Left ventricle myocardium superior (tissue), 1 donor: Measurements from ENCODE around the gene HAPLN3. TPM values are rescaled to one million over a fixed set of nuclear protein-coding genes. Genes with fewer than 3 reads are reported as not detected.
"Not testable (repeated sequence)": the region's sequence is repeated elsewhere in the genome, so short reads cannot be mapped to it uniquely, and the experiment has no call there.

Experiments
- ATAC-seq: fragments of 200-7000 bp; cut with Tn5 transposase; one replicate; pipeline ENCODE4 v1.9.1; 2020; ENCODE audit warnings: mild to moderate bottlenecking, moderate library complexity
- DNase-seq: peaks from one replicate; pipeline ENCODE4 v3.0.0-alpha.2; 2020
- intact Hi-C: fragments of 100-400 bp; cut with micrococcal nuclease; formaldehyde crosslinking; loops from one replicate; pipeline ENCODE4 v1.11.0; 2022
- long read RNA-seq: library from polyadenylated mRNA; unstranded; transcript quantifications from one replicate; pipeline ENCODE4 v2.0.0, GENCODE V29; 2021
- total RNA-seq: library from RNA; stranded (reverse); fragmentation: NEBNext Ultra II Directional; extraction: Animal tissue kit (Norgen Biotek cat#: 25700); gene quantifications from one replicate; pipeline ENCODE4 v1.2.1, GENCODE V29; 2021
- donor health status: DM: no; HTN: yes; CAD: no; lungs with severe emphysema.

The HAPLN3 gene
- 2.0 TPM for total RNA-seq
- long read RNA-seq, partial matches to known transcripts, result 1 of 3 reads
- long read RNA-seq, other reads (novel, unspliced or antisense), result 1 of 3 reads

- DNase-seq (peak; percentile 45), ATAC-seq (peak; percentile 11)
- intact Hi-C loops, result loop anchor here (10.0 kb wide), 1 partner anchor 280 kb away; no protein-coding TSS in a partner anchor
These were observed at the start of gene HAPLN3 for GRCh38 chr15:88894819-88895767. Gene HAPLN3, minus strand, starts transcription at chr15:88895544. Its CDS starts 8,246 bp downstream, at chr15:88887298.

- no peak for ATAC-seq
These were observed 44.8 kb upstream of the HAPLN3 start for GRCh38 chr15:88940110-88940675.

DNA sequence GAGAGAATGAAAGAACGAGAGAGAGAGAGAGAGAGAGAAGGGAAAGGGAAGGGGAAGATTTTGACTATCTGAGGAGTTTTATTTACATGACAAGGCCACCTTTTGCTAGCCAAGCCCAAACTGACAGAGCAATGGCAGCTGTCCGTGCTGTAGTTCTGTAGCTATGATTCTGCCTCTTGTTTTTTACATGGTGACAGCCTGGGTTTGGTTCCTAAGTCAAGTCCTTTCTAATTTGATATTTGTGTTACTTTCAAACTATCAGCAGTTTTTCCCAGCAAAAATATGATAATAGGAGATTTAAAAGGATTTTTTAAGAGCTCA is 44.1 kb upstream of the HAPLN3 start:
- no peak for ATAC-seq
- DNase-seq, result no peak
- intact Hi-C loops, result no loop called here

More at GRCh38 chr15:88940110-88940675, 44.8 kb upstream of the HAPLN3 start:
- no peak for DNase-seq
- intact Hi-C loops, result no loop called here

DNA sequence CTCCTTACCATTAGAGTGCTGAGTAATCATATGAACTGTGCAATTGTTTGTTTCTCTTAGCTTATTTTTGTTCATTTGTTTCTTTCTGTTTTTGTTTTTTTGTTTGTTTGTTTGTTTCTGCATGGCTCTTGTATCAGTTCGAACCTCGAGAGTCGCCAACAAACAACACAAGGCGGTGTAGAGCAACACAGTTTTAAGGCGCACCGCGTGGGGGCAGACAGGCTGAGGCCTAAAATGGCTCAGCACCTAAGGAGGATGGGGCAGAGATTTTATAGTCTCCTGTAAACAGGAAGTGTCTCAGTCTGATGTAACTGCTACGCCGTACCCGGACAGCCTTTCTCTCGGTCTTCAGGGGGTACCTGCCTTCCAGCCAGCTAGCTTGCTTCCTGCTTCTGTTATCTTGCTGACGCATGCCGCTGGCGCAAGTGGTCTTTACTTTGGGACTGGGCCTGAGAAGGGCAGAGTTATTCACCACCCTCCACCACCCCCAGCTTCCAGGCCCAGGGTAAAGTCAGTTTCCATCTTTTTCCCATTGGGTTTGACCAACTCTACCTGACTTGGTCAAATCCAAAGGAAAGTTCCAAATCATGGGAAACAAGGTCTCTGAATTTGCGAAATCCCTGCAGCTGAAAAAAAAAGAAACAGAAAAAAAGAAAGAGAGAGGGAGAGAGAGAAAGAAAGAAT is 43.6 kb upstream of the HAPLN3 start:
- no peak for DNase-seq
- intact Hi-C loops, result no loop called here
- no peak for ATAC-seq

DNA sequence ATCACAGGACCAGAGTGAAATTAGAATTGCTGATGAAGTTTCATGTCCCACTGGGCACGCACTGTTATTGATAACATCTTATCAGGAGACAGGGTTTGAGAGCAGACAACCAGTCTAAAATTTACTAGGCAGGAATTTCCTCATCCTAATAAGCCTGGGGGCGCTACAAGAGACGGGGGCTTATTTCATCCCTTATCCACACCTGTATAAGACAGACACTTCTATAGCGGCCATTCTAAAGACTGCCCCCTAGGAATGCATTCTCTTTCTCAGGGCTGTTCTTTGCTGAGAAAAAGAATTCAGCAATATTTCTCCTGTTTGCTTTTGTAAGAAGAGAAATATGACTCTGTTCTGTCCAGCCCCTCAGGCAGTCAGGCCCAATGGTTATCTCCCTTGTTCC is 39.1 kb upstream of the HAPLN3 start:
- DNase-seq, ATAC-seq, intact Hi-C loops: not testable (repeated sequence)

GRCh38 chr15:88932875-88933330 is 37.6 kb upstream of the HAPLN3 start:
- ATAC-seq (peak; percentile 84), DNase-seq (peak; percentile 43)
- intact Hi-C loops, result no loop called here

DNA sequence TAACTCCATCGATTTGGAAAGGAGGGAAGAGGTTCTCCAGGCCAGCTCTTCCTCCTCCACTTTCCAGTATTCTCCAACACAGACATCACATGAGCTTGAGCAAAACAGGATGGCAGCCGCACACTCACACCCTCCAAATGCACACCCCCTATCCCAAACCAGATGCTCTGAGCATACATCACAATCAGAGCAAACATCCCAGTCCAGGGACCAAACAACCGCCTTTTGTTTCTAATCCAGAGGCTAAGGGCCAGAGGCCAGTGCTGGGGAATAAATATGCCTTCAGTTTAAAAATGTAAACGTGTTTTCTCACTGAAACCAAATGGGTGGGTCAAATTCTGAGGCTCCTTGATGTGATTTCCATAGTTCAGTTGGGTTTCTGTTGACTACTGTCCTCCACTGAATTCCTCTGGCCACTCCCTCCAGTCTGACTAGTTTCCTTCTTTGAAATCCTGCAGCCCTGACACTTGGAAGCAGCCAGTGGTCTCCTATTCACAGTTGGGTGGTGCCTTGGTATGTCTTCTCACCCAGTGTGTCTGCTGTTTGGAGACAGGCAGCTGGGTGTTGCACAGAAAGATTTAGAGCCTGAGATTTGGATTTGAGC is 37.0 kb upstream of the HAPLN3 start:
- intact Hi-C loops, result no loop called here
- peak; percentile 42 for DNase-seq
- peak; percentile 94 for ATAC-seq

GRCh38 chr15:88930579-88930978 is 35.2 kb upstream of the HAPLN3 start:
- ATAC-seq (no peak), DNase-seq (no peak)
- intact Hi-C loops, result no loop called here

DNA sequence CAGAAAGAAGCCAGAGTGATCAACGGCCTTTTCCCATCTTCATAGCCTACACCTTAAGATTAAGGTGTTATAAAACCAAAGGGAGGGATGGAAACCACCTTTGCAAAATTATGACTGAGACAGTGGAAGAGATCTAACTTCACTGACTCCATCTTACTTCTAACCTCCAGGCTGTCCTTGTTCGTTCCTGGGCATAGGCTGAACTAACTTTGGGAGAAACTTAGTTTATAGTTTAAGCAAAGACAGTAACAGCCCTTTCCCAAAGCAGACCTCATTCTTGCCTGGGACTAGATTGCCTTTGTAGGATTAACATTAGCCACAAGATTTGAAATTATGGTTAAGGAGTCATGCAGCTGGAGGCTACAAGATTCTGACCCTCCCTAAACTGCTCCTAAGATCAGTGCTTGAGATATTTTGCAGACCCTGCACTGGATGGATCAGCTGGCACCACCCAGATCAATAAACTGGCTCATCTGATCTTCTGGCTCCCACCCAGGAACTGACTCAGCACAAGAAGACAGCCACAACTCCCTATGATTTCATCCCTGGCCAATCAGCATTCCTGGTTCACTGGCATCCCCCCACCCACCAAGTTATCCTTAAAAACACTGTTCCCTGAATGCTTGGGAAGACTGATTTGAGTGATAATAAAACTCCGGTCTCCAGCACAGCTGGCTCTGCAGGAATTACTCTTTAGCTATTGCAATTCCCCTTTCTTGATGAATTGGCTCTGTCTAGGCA is 34.2 kb upstream of the HAPLN3 start:
- DNase-seq, intact Hi-C loops, ATAC-seq: not testable (repeated sequence)

DNA sequence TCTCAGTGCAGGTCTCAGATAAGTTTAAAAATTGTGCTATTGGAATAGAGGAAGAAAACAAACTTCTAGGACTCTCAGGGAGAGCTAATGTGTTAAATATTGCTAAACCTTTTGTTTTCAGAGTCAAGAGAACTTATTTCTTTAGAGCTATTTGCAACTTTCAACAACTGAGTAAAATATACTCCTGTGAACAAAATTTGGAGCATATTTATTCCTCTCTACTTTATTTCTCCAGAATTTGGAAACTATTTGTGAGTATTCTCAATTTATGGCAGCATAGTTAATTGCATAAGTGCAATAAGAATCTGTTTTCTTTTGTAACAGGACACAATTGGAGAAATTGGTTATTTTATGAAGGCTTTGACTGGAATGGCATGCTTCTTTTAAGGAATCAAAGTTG is 32.8 kb upstream of the HAPLN3 start:
- intact Hi-C loops, DNase-seq: not testable (repeated sequence)

DNA sequence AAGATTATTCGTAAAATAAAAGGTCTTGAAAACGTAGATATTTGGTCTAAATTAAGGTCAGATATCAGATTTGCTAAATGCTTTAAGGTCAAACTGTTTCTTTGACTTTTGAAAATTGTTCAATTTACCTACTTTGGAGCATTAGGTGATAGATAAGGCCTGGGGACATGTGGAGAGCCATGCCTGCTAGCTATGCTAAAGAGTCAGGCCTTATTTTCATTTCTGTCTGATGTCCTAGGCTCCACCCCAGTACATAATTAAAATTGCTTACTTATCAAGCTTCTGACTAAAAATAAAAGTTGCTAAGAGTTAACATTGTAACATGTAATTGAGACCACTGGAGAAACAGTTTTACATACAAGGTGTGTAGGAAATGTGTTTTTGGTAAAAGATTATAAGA is 30.3 kb upstream of the HAPLN3 start:
- peak; percentile 47 for ATAC-seq
- DNase-seq, intact Hi-C loops: not testable (repeated sequence)

More for the DNA sequence above, 32.8 kb upstream of the HAPLN3 start:
- not testable (repeated sequence) for ATAC-seq

DNA sequence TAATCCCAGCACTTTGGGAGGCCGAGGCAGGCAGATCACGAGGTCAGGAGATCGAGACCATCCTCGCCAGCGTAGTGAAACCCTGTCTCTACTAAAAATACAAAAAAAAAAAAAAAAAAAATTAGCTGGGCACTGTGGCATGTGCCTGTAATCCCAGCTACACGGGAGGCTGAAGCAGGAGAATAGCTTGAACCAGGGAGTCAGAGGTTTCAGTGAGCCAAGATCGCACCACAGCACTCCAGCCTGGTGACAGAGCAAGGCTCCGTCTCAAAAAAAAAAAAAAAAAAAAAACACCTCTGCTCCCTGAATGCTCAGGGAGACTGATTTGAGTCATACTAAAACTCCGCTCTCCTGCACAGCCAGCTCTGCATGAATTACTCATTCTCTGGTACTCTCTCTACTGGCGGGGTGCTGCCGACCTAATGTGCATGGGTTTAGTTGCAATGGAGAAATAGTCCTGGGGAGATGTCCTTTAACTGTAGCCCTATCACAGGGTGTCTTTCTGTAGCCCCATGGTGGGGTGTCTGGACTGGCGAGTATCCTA is 25.6 kb upstream of the HAPLN3 start:
- intact Hi-C loops, result not testable (repeated sequence)

GRCh38 chr15:88920186-88920891 is 25.0 kb upstream of the HAPLN3 start:
- DNase-seq (no peak), ATAC-seq (no peak)
- intact Hi-C loops, result no loop called here

More for the DNA sequence above, 25.6 kb upstream of the HAPLN3 start:
- not testable (repeated sequence) for ATAC-seq, DNase-seq

- peak; percentile 88 for ATAC-seq
- intact Hi-C loops, result no loop called here
- DNase-seq, result peak; percentile 65
These were observed 23.4 kb upstream of the HAPLN3 start for GRCh38 chr15:88918738-88919137.

DNA sequence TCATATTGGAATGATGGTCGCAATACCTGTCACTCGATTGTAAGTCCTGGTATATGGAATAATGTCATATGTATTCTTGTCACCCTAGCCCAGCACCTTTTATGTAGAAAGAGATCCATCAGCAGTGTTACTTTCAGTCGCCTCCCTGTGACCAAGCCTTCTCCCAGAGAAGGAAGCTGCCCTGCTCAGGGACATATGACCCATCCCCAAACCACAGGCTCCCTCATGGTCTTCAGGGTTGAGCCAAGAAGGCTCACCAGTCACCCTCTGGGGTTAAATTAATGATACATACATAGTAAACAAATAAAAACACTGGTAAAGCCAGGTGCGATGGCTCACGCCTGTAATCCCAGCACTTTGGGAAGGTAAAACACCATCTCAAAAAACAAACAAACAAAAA is 22.4 kb upstream of the HAPLN3 start:
- ATAC-seq (no peak), DNase-seq (no peak)
- intact Hi-C loops, result no loop called here

- intact Hi-C loops, result no loop called here
- no peak for ATAC-seq
- no peak for DNase-seq
These were observed 20.0 kb upstream of the HAPLN3 start for GRCh38 chr15:88915354-88915753.

- no peak for DNase-seq
- intact Hi-C loops, result no loop called here
- no peak for ATAC-seq
These were observed 18.5 kb upstream of the HAPLN3 start for GRCh38 chr15:88913850-88914169.
